GM23338 (cell line): ENCODE data around the gene HS1BP3. TPM values are rescaled to one million over a fixed set of nuclear protein-coding genes. Genes with fewer than 3 reads are reported as not detected.

Experiments
- ATAC-seq: fragments of 200-7000 bp; cut with Tn5 transposase; 3 replicates; pipeline ENCODE4 v1.9.1; 2020
- DNase-seq: peaks from one replicate; pipeline ENCODE4 v3.0.0-alpha.2; 2015; ENCODE audit warnings: low spot score
- H2AFZ ChIP-seq: fragments of 200-600 bp; sonication (generic); 2 replicates; pipeline ENCODE4 v1.8.0; 2016; ENCODE audit warnings: antibody characterized with exemption, mild to moderate bottlenecking, moderate library complexity
- H3F3A ChIP-seq: fragments of 200-600 bp; sonication (generic); replicated peaks from 2 replicates; pipeline ENCODE4 v1.8.0; 2017; ENCODE audit warnings: antibody characterized with exemption, mixed run types, low read depth
- H3K27ac ChIP-seq: fragments of 200-600 bp; sonication (generic); 2 replicates; pipeline ENCODE4 v1.6.1; 2016; ENCODE audit warnings: low read depth
- H3K27me3 ChIP-seq: fragments of 200-600 bp; sonication (generic); 2 replicates; pipeline ENCODE4 v1.8.0; 2016; ENCODE audit warnings: mild to moderate bottlenecking, mixed run types, moderate library complexity; ENCODE audit not compliant: insufficient read depth
- H3K36me3 ChIP-seq: fragments of 200-600 bp; sonication (generic); 2 replicates; pipeline ENCODE4 v1.8.0; 2016; ENCODE audit warnings: mild to moderate bottlenecking; ENCODE audit not compliant: insufficient read depth
- H3K4me1 ChIP-seq: fragments of 200-600 bp; sonication (generic); 2 replicates; pipeline ENCODE4 v1.8.0; 2016; ENCODE audit warnings: mild to moderate bottlenecking, moderate library complexity; ENCODE audit not compliant: insufficient read depth
- H3K4me2 ChIP-seq: fragments of 200-600 bp; sonication (generic); 2 replicates; pipeline ENCODE4 v1.7.1; 2017; ENCODE audit warnings: mixed run types
- H3K4me3 ChIP-seq: fragments of 200-600 bp; sonication (generic); 2 replicates; pipeline ENCODE4 v1.6.1; 2016; ENCODE audit warnings: mixed run types
- H3K79me2 ChIP-seq: fragments of 200-600 bp; sonication (generic); replicated peaks from 2 replicates; pipeline ENCODE4 v1.8.0; 2017; ENCODE audit warnings: mild to moderate bottlenecking; ENCODE audit not compliant: insufficient read depth
- H3K9me2 ChIP-seq: fragments of 200-600 bp; sonication (generic); 2 replicates; pipeline ENCODE4 v1.8.0; 2017; ENCODE audit not compliant: insufficient read depth
- H4K20me1 ChIP-seq: fragments of 200-600 bp; sonication (generic); replicated peaks from 2 replicates; pipeline ENCODE4 v1.8.0; 2017; ENCODE audit warnings: mild to moderate bottlenecking; ENCODE audit not compliant: insufficient read depth
- H3K27ac Mint-ChIP-seq: 2 replicates; pipeline ENCODE4 v1.8.0; 2020; ENCODE audit warnings: inconsistent platforms, mild to moderate bottlenecking, moderate library complexity, mixed read lengths
- H3K27me3 Mint-ChIP-seq: 3 replicates; pipeline ENCODE4 v1.8.0; 2022; ENCODE audit warnings: low read depth, mild to moderate bottlenecking, moderate library complexity, mixed read lengths, inconsistent platforms; ENCODE audit not compliant: insufficient read depth, poor library complexity
- H3K36me3 Mint-ChIP-seq: 3 replicates; pipeline ENCODE4 v1.8.0; 2021; ENCODE audit warnings: low read depth, mild to moderate bottlenecking, inconsistent platforms, moderate library complexity, mixed read lengths
- H3K4me1 Mint-ChIP-seq: 3 replicates; pipeline ENCODE4 v1.8.0; 2020; ENCODE audit warnings: mild to moderate bottlenecking, inconsistent platforms, mixed read lengths
- H3K4me3 Mint-ChIP-seq: 3 replicates; pipeline ENCODE4 v1.8.0; 2021; ENCODE audit warnings: moderate library complexity, mild to moderate bottlenecking, inconsistent platforms, mixed read lengths
- H3K9me3 Mint-ChIP-seq: 3 replicates; pipeline ENCODE4 v1.8.0; 2020; ENCODE audit warnings: moderate library complexity, mild to moderate bottlenecking, inconsistent platforms, mixed read lengths
- CREB1 ChIP-seq: fragments of 250-450 bp; sonication (Bioruptor Pico); IDR thresholded peaks from 2 replicates; pipeline ENCODE4 v1.5.0; 2020; ENCODE audit warnings: low read depth, mild to moderate bottlenecking, moderate library complexity
- CTCF ChIP-seq, 2 experiments: fragments of 200-600 bp in 1 of 2; sonication (generic) in 1 of 2; conservative IDR thresholded peaks; 2 replicates each; pipeline versions ENCODE4 v1.5.1 to v1.6.1; 2016 to 2017; ENCODE audit warnings: antibody characterized with exemption in 2 of 2, low read depth in 2 of 2, mild to moderate bottlenecking in 2 of 2, moderate library complexity in 1 of 2
- EZH2 ChIP-seq: fragments of 200-600 bp; sonication (generic); IDR thresholded peaks from one replicate; pipeline ENCODE4 v1.8.0; 2017; ENCODE audit warnings: antibody characterized with exemption, mild to moderate bottlenecking, low read depth; ENCODE audit not compliant: unreplicated experiment
- EZH2phosphoT487 ChIP-seq: fragments of 200-600 bp; sonication (generic); IDR thresholded peaks from one replicate; pipeline ENCODE4 v1.8.1; 2018; ENCODE audit warnings: antibody characterized with exemption; ENCODE audit not compliant: unreplicated experiment
- JUNB ChIP-seq: IDR thresholded peaks from one replicate; pipeline ENCODE4 v1.6.1; 2016; ENCODE audit warnings: antibody characterized with exemption; ENCODE audit not compliant: unreplicated experiment
- NANOG ChIP-seq: IDR thresholded peaks from 2 replicates; pipeline ENCODE4 v1.6.1; 2016; ENCODE audit warnings: antibody characterized with exemption, borderline replicate concordance
- POLR2AphosphoS5 ChIP-seq: IDR thresholded peaks from 2 replicates; pipeline ENCODE4 v1.6.1; 2016; ENCODE audit warnings: antibody characterized with exemption, low read depth
- STAT1 ChIP-seq: IDR thresholded peaks from one replicate; pipeline ENCODE4 v1.6.1; 2016; ENCODE audit warnings: antibody characterized with exemption; ENCODE audit not compliant: unreplicated experiment
- ZNF114 ChIP-seq: fragments of 250-450 bp; sonication (Bioruptor Pico); IDR thresholded peaks from 2 replicates; pipeline ENCODE4 v1.5.0; 2020; ENCODE audit warnings: mild to moderate bottlenecking, moderate library complexity
- ZNF331 ChIP-seq: fragments of 250-450 bp; sonication (Bioruptor Pico); IDR thresholded peaks from 2 replicates; pipeline ENCODE4 v1.5.0; 2020; ENCODE audit warnings: low read depth, mild to moderate bottlenecking, moderate library complexity
- polyA plus RNA-seq: library from polyadenylated mRNA; unstranded; fragments of >200 nt; fragmentation: Nextera tagmentation; extraction: Ambion mirVana; gene quantifications from 2 replicates; pipeline ENCODE4 v1.2.1, GENCODE V29; 2016
- total RNA-seq: library from RNA; depleted of rRNA; stranded (reverse); fragments of >200 nt; shearing (Covaris generic); gene quantifications from 2 replicates; pipeline ENCODE4 v1.2.3, GENCODE V29; 2014
- TF ChIP-seq, protein P1 (sequence below): IDR thresholded peaks from one replicate; pipeline ENCODE4 v1.6.1; 2018; ENCODE audit warnings: antibody characterized with exemption; ENCODE audit not compliant: unreplicated experiment
- TF ChIP-seq, protein P2 (sequence below): fragments of 250-450 bp; sonication (Bioruptor Pico); IDR thresholded peaks from 2 replicates; pipeline ENCODE4 v1.5.0; 2020; ENCODE audit warnings: mild to moderate bottlenecking, moderate library complexity
- TF ChIP-seq, protein P3 (sequence below): IDR thresholded peaks from 2 replicates; pipeline ENCODE4 v1.6.1; 2016; ENCODE audit warnings: antibody characterized with exemption

HS1BP3 gene
- total and polyA plus RNA-seq, 2 experiments from 2014 or later = 7.2 to 15.0 TPM

GRCh38 chr2:20571231-20571630 is 79.7 kb downstream of the HS1BP3 start:
- Mint-ChIP-seq H3K27ac (no peak overlapping the region), H3K4me3 (no peak overlapping the region), H3K36me3 (no peaks in the 10 kb centered on the region), H3K9me3 (no peaks in the 10 kb centered on the region), H3K27me3 (peaks cover 24% of the 10 kb centered on the region), H3K4me1 (peaks cover 15% of the 10 kb centered on the region)
- Histone ChIP-seq H3K4me1 (peaks cover 8% of the 10 kb centered on the region), H4K20me1 (no peaks in the 10 kb centered on the region), H3K79me2 (no peaks in the 10 kb centered on the region), H3K4me2 (no peak overlapping the region), H3K4me3 (no peak overlapping the region), H3F3A (no peaks in the 10 kb centered on the region), H2AFZ (no peak overlapping the region), H3K27ac (no peak overlapping the region), H3K9me2 (no peaks in the 10 kb centered on the region; the same call in 1 of the 2 replicates), H3K27me3 (no peaks in the 10 kb centered on the region), H3K36me3 (no peaks in the 10 kb centered on the region)
- ATAC-seq = no peak
- DNase-seq = no peak
- TF ChIP-seq CREB1 (CRISPR knock-in tag) (no peak), JUNB (no peak), ZNF114 (CRISPR knock-in tag) (no peak), NANOG (no peak), CTCF (conservative IDR thresholded peaks at IDR 0.05; ENCODE audit: low read depth in 2 of 2) (no peak), EZH2 (no peak), EZH2phosphoT487 (no peak), ZNF331 (CRISPR knock-in tag) (no peak), POLR2AphosphoS5 (no peak), STAT1 (no peak)
- TF ChIP-seq, protein P1, sequence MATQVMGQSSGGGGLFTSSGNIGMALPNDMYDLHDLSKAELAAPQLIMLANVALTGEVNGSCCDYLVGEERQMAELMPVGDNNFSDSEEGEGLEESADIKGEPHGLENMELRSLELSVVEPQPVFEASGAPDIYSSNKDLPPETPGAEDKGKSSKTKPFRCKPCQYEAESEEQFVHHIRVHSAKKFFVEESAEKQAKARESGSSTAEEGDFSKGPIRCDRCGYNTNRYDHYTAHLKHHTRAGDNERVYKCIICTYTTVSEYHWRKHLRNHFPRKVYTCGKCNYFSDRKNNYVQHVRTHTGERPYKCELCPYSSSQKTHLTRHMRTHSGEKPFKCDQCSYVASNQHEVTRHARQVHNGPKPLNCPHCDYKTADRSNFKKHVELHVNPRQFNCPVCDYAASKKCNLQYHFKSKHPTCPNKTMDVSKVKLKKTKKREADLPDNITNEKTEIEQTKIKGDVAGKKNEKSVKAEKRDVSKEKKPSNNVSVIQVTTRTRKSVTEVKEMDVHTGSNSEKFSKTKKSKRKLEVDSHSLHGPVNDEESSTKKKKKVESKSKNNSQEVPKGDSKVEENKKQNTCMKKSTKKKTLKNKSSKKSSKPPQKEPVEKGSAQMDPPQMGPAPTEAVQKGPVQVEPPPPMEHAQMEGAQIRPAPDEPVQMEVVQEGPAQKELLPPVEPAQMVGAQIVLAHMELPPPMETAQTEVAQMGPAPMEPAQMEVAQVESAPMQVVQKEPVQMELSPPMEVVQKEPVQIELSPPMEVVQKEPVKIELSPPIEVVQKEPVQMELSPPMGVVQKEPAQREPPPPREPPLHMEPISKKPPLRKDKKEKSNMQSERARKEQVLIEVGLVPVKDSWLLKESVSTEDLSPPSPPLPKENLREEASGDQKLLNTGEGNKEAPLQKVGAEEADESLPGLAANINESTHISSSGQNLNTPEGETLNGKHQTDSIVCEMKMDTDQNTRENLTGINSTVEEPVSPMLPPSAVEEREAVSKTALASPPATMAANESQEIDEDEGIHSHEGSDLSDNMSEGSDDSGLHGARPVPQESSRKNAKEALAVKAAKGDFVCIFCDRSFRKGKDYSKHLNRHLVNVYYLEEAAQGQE = no peak
- TF ChIP-seq, protein P2, sequence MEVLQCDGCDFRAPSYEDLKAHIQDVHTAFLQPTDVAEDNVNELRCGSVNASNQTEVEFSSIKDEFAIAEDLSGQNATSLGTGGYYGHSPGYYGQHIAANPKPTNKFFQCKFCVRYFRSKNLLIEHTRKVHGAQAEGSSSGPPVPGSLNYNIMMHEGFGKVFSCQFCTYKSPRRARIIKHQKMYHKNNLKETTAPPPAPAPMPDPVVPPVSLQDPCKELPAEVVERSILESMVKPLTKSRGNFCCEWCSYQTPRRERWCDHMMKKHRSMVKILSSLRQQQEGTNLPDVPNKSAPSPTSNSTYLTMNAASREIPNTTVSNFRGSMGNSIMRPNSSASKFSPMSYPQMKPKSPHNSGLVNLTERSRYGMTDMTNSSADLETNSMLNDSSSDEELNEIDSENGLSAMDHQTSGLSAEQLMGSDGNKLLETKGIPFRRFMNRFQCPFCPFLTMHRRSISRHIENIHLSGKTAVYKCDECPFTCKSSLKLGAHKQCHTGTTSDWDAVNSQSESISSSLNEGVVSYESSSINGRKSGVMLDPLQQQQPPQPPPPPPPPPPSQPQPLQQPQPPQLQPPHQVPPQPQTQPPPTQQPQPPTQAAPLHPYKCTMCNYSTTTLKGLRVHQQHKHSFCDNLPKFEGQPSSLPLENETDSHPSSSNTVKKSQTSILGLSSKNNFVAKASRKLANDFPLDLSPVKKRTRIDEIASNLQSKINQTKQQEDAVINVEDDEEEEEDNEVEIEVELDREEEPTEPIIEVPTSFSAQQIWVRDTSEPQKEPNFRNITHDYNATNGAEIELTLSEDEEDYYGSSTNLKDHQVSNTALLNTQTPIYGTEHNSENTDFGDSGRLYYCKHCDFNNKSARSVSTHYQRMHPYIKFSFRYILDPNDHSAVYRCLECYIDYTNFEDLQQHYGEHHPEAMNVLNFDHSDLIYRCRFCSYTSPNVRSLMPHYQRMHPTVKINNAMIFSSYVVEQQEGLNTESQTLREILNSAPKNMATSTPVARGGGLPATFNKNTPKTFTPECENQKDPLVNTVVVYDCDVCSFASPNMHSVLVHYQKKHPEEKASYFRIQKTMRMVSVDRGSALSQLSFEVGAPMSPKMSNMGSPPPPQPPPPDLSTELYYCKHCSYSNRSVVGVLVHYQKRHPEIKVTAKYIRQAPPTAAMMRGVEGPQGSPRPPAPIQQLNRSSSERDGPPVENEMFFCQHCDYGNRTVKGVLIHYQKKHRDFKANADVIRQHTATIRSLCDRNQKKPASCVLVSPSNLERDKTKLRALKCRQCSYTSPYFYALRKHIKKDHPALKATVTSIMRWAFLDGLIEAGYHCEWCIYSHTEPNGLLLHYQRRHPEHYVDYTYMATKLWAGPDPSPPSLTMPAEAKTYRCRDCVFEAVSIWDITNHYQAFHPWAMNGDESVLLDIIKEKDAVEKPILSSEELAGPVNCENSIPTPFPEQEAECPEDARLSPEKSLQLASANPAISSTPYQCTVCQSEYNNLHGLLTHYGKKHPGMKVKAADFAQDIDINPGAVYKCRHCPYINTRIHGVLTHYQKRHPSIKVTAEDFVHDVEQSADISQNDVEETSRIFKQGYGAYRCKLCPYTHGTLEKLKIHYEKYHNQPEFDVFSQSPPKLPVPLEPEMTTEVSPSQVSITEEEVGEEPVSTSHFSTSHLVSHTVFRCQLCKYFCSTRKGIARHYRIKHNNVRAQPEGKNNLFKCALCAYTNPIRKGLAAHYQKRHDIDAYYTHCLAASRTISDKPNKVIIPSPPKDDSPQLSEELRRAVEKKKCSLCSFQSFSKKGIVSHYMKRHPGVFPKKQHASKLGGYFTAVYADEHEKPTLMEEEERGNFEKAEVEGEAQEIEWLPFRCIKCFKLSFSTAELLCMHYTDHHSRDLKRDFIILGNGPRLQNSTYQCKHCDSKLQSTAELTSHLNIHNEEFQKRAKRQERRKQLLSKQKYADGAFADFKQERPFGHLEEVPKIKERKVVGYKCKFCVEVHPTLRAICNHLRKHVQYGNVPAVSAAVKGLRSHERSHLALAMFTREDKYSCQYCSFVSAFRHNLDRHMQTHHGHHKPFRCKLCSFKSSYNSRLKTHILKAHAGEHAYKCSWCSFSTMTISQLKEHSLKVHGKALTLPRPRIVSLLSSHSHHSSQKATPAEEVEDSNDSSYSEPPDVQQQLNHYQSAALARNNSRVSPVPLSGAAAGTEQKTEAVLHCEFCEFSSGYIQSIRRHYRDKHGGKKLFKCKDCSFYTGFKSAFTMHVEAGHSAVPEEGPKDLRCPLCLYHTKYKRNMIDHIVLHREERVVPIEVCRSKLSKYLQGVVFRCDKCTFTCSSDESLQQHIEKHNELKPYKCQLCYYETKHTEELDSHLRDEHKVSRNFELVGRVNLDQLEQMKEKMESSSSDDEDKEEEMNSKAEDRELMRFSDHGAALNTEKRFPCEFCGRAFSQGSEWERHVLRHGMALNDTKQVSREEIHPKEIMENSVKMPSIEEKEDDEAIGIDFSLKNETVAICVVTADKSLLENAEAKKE (CRISPR knock-in tag) = no peak
- TF ChIP-seq, protein P3, sequence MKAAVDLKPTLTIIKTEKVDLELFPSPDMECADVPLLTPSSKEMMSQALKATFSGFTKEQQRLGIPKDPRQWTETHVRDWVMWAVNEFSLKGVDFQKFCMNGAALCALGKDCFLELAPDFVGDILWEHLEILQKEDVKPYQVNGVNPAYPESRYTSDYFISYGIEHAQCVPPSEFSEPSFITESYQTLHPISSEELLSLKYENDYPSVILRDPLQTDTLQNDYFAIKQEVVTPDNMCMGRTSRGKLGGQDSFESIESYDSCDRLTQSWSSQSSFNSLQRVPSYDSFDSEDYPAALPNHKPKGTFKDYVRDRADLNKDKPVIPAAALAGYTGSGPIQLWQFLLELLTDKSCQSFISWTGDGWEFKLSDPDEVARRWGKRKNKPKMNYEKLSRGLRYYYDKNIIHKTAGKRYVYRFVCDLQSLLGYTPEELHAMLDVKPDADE = no peak
